ENCODE measurements around the gene ASB4.

ASB4 gene

GRCh38 chr7:95471071-95471470, 14.7 kb upstream of the ASB4 start:
- DNase-seq (ENCODE audit: low read depth) = no peak
- H3K4me3 ChIP-seq (ENCODE audit: control insufficient read depth, low read depth, low read length) = no peak overlapping the region
- TF ChIP-seq, protein P1, sequence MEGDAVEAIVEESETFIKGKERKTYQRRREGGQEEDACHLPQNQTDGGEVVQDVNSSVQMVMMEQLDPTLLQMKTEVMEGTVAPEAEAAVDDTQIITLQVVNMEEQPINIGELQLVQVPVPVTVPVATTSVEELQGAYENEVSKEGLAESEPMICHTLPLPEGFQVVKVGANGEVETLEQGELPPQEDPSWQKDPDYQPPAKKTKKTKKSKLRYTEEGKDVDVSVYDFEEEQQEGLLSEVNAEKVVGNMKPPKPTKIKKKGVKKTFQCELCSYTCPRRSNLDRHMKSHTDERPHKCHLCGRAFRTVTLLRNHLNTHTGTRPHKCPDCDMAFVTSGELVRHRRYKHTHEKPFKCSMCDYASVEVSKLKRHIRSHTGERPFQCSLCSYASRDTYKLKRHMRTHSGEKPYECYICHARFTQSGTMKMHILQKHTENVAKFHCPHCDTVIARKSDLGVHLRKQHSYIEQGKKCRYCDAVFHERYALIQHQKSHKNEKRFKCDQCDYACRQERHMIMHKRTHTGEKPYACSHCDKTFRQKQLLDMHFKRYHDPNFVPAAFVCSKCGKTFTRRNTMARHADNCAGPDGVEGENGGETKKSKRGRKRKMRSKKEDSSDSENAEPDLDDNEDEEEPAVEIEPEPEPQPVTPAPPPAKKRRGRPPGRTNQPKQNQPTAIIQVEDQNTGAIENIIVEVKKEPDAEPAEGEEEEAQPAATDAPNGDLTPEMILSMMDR (IDR thresholded peaks at IDR 0.05; ENCODE audit: control insufficient read depth, insufficient read depth, low read depth, low read length, missing control alignments) = no peak

- no peak overlapping the region for H3K4me3 ChIP-seq (ENCODE audit: control insufficient read depth, low read depth, low read length)
- DNase-seq (ENCODE audit: low read depth) = peak; percentile 5
- TF ChIP-seq, protein P1 (IDR thresholded peaks at IDR 0.05; ENCODE audit: control insufficient read depth, insufficient read depth, low read depth, low read length, missing control alignments) = no peak
Observed at GRCh38 chr7:95472581-95473161, 13.1 kb upstream of the ASB4 start.

DNA sequence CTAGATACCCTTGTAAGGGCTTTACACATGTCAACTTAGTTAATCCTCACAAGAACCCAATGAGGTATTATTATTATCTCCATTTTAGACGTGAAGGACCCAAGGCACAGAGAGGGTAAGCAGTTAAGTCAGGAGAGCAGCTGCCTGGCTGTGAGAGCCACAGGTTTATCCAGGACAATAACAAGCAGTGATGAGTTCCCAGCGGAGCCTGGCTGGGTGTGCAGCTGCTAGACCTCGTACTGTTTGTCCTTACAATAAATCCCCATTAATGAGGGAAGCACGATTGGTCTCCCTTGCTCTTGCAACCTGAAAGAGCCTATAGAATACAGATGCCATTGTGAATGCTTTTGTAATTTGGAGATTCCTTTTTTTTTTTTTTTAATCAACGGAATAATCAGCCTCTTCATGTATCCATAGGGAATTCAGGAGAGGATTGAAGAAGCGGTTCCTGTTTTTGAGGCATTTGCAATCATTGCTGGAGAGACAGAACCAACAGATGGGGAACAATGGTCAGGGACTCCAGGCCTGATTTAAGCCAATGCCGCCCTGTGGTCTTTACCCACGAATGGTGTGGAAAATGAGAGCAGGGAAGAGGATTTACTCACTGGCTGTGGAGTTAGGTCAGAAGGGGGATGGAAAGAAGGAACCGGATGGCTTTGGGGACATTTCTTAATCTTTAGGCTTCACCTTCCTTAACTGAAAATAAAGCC, 12.3 kb upstream of the ASB4 start:
- TF ChIP-seq, protein P1 (IDR thresholded peaks at IDR 0.05; ENCODE audit: control insufficient read depth, insufficient read depth, low read depth, low read length, missing control alignments) = no peak
- no peak overlapping the region for H3K4me3 ChIP-seq (ENCODE audit: control insufficient read depth, low read depth, low read length)

GRCh38 chr7:95476072-95476847, 9.5 kb upstream of the ASB4 start:
- TF ChIP-seq, protein P1 (IDR thresholded peaks at IDR 0.05; ENCODE audit: control insufficient read depth, insufficient read depth, low read depth, low read length, missing control alignments) = no peak
- no peak for DNase-seq (ENCODE audit: low read depth)
- no peak overlapping the region for H3K4me3 ChIP-seq (ENCODE audit: control insufficient read depth, low read depth, low read length)

More for the DNA sequence above, 12.3 kb upstream of the ASB4 start:
- no peak for DNase-seq (ENCODE audit: low read depth)

DNA sequence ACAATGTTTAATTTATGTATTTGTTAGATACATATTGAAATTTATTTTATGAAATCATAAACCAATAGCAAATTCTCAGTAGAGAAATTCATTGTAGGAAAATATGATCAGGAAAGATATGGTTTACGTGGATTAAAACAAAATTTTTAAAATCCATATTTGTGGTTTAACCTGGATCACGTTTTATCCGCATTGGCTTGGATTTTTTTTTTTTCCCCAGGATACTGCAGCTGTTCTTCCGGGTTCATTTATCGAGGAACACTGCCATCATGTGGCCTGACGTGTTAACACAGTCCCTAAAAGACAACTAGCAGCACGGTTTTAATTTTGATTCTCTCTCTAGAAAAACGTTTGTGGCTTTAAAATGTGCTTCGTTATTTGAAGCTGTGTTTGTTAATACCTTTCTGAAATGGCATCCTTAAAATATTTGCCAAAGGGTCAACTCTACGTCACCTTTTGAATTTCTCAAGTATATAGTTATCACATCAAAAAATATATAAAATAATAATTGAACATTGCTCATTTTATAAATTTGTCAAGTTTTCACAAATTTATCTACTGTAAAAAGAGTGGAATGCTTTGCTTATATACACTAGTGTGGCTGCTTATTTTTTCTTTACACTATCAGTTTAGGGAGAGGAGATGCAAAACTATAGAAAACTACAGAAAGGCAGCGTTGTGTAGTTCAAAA, 8.7 kb upstream of the ASB4 start:
- TF ChIP-seq, protein P1 (IDR thresholded peaks at IDR 0.05; ENCODE audit: control insufficient read depth, insufficient read depth, low read depth, low read length, missing control alignments) = peak; percentile 71
- H3K4me3 ChIP-seq (ENCODE audit: control insufficient read depth, low read depth, low read length) = no peak overlapping the region
- no peak for DNase-seq (ENCODE audit: low read depth)

GRCh38 chr7:95478272-95479037, 7.3 kb upstream of the ASB4 start:
- DNase-seq (ENCODE audit: low read depth) = no peak

More at GRCh38 chr7:95478272-95479037, 7.3 kb upstream of the ASB4 start:
- H3K4me3 ChIP-seq (ENCODE audit: control insufficient read depth, low read depth, low read length) = no peak overlapping the region
- TF ChIP-seq, protein P1 (IDR thresholded peaks at IDR 0.05; ENCODE audit: control insufficient read depth, insufficient read depth, low read depth, low read length, missing control alignments) = peak; percentile 53

All from AG09309 (cell line).